ENCODE measurements around the gene SH2D4B. TPM values are rescaled to one million over a fixed set of nuclear protein-coding genes. Genes with fewer than 3 reads are reported as not detected.
"Not testable (repeated sequence)": the region's sequence is repeated elsewhere in the genome, so short reads cannot be mapped to it uniquely, and the experiment has no call there.

SH2D4B gene
- total and polyA plus RNA-seq, 2 donors (not counting 3 experiments of a cell fraction or from before 2014, with no cell fraction given), result not detected

- no peak overlapping the region for H2AFZ ChIP-seq (ENCODE audit: low read depth, low read length)
- no peaks in the 10 kb centered on the region for H3K9me3 ChIP-seq (replicated peaks; ENCODE audit: control insufficient read depth, insufficient read depth, low read length)
- dilution Hi-C loops (cut with MboI; ENCODE audit: extremely low pct_ligation_motif_present, low sequenced_read_pairs), result no loop called here
- H3K4me1 ChIP-seq (ENCODE audit: control insufficient read depth, extremely low read depth, insufficient read depth, low read length), result no peaks in the 10 kb centered on the region
- peaks cover 2 to 11% of the 10 kb centered on the region in 2 experiments for H3K27me3 ChIP-seq (ENCODE audit: control insufficient read depth in 2 of 2, insufficient read depth in 2 of 2, low read length in 2 of 2)
- FAIRE-seq (no peak), DNase-seq (ENCODE audit: low read depth, low spot score) (no peak)
- no peaks in the 10 kb centered on the region for H4K20me1 ChIP-seq (replicated peaks; ENCODE audit: control insufficient read depth, extremely low read depth, insufficient read depth, low read length)
- H3K27ac ChIP-seq (ENCODE audit: insufficient read depth, low read depth, low read length), result no peak overlapping the region
- TF ChIP-seq POLR2A (IDR thresholded peaks at IDR 0.05; ENCODE audit: low read depth, low read length) (no peak), MAX (IDR thresholded peaks at IDR 0.05; ENCODE audit: insufficient read depth, insufficient read length) (no peak), MYC (IDR thresholded peaks at IDR 0.05; ENCODE audit: low read depth, low read length) (no peak), EZH2 (IDR thresholded peaks at IDR 0.05; ENCODE audit: borderline replicate concordance, low read depth, low read length, severe bottlenecking) (no peak), FOS (IDR thresholded peaks at IDR 0.05; ENCODE audit: borderline replicate concordance, insufficient read depth, low read length) (no peak), POLR2AphosphoS5 (IDR thresholded peaks at IDR 0.05; ENCODE audit: insufficient read depth, low read depth, low read length) (no peak), GATA2 (IDR thresholded peaks at IDR 0.05; ENCODE audit: insufficient read depth, insufficient read length, low read depth, low read length) (no peak), JUN (IDR thresholded peaks at IDR 0.05; ENCODE audit: borderline replicate concordance, insufficient read depth, insufficient read length, low read depth) (no peak), CTCF (IDR thresholded peaks at IDR 0.05; ENCODE audit: extremely low read depth in 1 of 2, insufficient read depth in 1 of 2, low read depth in 1 of 2, low read length in 2 of 2) (no peak)
- no peak overlapping the region for H3K9ac ChIP-seq (replicated peaks; ENCODE audit: extremely low read depth, insufficient read depth, low read length)
- ChIA-PET CTCF (interaction anchor here (1.4 to 1.6 kb wide), 2 partner anchors 11 to 98 kb away, joined by 3 to 6 read pairs; no protein-coding TSS in a partner anchor), POLR2A (interaction anchor here (0.7 kb wide), 1 partner anchor 33 kb away, joined by 4 read pairs; no protein-coding TSS in a partner anchor)
- BruUV-seq (replicated peaks), result no TSS peak
- no peaks in the 10 kb centered on the region for H3K36me3 ChIP-seq (ENCODE audit: control insufficient read depth in 2 of 2, extremely low read depth in 1 of 2, insufficient read depth in 2 of 2, low read length in 2 of 2)
- H3K4me2 ChIP-seq (ENCODE audit: insufficient read depth, low read length), result no peak overlapping the region
- no peaks in the 10 kb centered on the region for H3K79me2 ChIP-seq (ENCODE audit: control insufficient read depth, insufficient read depth, low read length)
- no peaks in the 10 kb centered on the region for H3K9me1 ChIP-seq (replicated peaks; ENCODE audit: control insufficient read depth, extremely low read depth, insufficient read depth, low read length)
- intact Hi-C loops (cut with micrococcal nuclease), result no loop called here
- no peak overlapping the region for H3K4me3 ChIP-seq (replicated peaks in 1 of 3; ENCODE audit: insufficient read depth in 1 of 3, low read depth in 1 of 3, low read length in 3 of 3)
Measured at GRCh38 chr10:80542652-80543318, 5.1 kb downstream of the SH2D4B start.

- H4K20me1 ChIP-seq (replicated peaks; ENCODE audit: control insufficient read depth, extremely low read depth, insufficient read depth, low read length); H3K36me3 ChIP-seq (ENCODE audit: control insufficient read depth in 2 of 2, extremely low read depth in 1 of 2, insufficient read depth in 2 of 2, low read length in 2 of 2); H3K79me2 ChIP-seq (ENCODE audit: control insufficient read depth, insufficient read depth, low read length); H3K27ac ChIP-seq (ENCODE audit: insufficient read depth, low read depth, low read length); BruUV-seq (replicated peaks); H3K9me1 ChIP-seq (replicated peaks; ENCODE audit: control insufficient read depth, extremely low read depth, insufficient read depth, low read length); H3K9ac ChIP-seq (replicated peaks; ENCODE audit: extremely low read depth, insufficient read depth, low read length); POLR2A ChIA-PET; H3K4me2 ChIP-seq (ENCODE audit: insufficient read depth, low read length); dilution Hi-C loops (cut with MboI; ENCODE audit: extremely low pct_ligation_motif_present, low sequenced_read_pairs); DNase-seq (ENCODE audit: low read depth, low spot score); H2AFZ ChIP-seq (ENCODE audit: low read depth, low read length); H3K4me3 ChIP-seq (replicated peaks in 1 of 3; ENCODE audit: insufficient read depth in 1 of 3, low read depth in 1 of 3, low read length in 3 of 3); FAIRE-seq; intact Hi-C loops (cut with micrococcal nuclease); H3K9me3 ChIP-seq (replicated peaks; ENCODE audit: control insufficient read depth, insufficient read depth, low read length); H3K4me1 ChIP-seq (ENCODE audit: control insufficient read depth, extremely low read depth, insufficient read depth, low read length): not testable (repeated sequence)
- CTCF ChIA-PET, result interaction anchor here (1.4 to 1.6 kb wide), 2 partner anchors 11 to 120 kb away, joined by 3 to 5 read pairs; no protein-coding TSS in a partner anchor
- H3K27me3 ChIP-seq (ENCODE audit: control insufficient read depth in 2 of 2, insufficient read depth in 2 of 2, low read length in 2 of 2), result peaks cover 2 to 11% of the 10 kb centered on the region in 2 experiments
Measured at GRCh38 chr10:80543319-80543672, 5.6 kb downstream of the SH2D4B start.

Measured in endothelial cell of umbilical vein (primary cell).